H1 (cell line): ENCODE measurements around the gene BMERB1. TPM values are rescaled to one million over a fixed set of nuclear protein-coding genes. Genes with fewer than 3 reads are reported as not detected.

Experiments used
- SIRT6 ChIP-seq: IDR thresholded peaks from one replicate; pipeline ENCODE4 v1.7.1; 2012; ENCODE audit warnings: low read length, inconsistent platforms
- TEAD4 ChIP-seq: IDR thresholded peaks from 2 replicates; pipeline ENCODE4 v1.6.1; 2012; ENCODE audit warnings: low read depth, low read length, inconsistent platforms, mixed read lengths
- USF2 ChIP-seq: IDR thresholded peaks from 2 replicates; pipeline ENCODE4 v1.6.1; 2011; ENCODE audit warnings: low read length, improper control_type of control experiment
- polyA plus RNA-seq, 7 experiments: library from polyadenylated mRNA; depleted of rRNA in 3 of 7; stranded (reverse) in 5 of 7; unstranded in 2 of 7; fragments of >200 nt in 5 of 7; fragments of 200-250 nt in 2 of 7; gene quantifications; 1 replicate in 5 of 7; 2 replicates in 1 of 7; 4 replicates in 1 of 7; pipeline versions ENCODE4 v1.2.1 to v1.2.3, GENCODE V29; 2011 to 2013; ENCODE audit warnings: missing spikeins in 2 of 7, mixed read lengths in 2 of 7
- total RNA-seq: library from RNA; stranded (reverse); fragmentation: NEBNext Ultra II Directional; extraction: Animal tissue kit (Norgen Biotek cat#: 25700); gene quantifications from 2 replicates; pipeline ENCODE4 v1.2.1, GENCODE V29; 2021
- TF ChIP-seq, protein P1 (sequence below): IDR thresholded peaks from 2 replicates; pipeline ENCODE4 v1.6.1; 2012; ENCODE audit warnings: low read length, inconsistent platforms
- TF ChIP-seq, protein P2 (sequence below), 3 experiments: IDR thresholded peaks; 1 replicate in 2 of 3; 2 replicates in 1 of 3; pipeline versions ENCODE4 v1.5.1 to v1.6.1; 2011; ENCODE audit warnings: low read length in 3 of 3, mild to moderate bottlenecking in 3 of 3, inconsistent platforms in 2 of 3, low read depth in 1 of 3, moderate library complexity in 1 of 3; ENCODE audit not compliant: insufficient read depth in 1 of 3; ENCODE audit errors: control extremely low read depth in 1 of 3

The BMERB1 gene
- total and polyA plus RNA-seq, 2 of the 8 experiments (the other 6 are each of a cell fraction or from before 2014, with no cell fraction given): 23.5 to 27.1 TPM

GRCh38 chr16:15477802-15478201, 43.4 kb downstream of the BMERB1 start (continued):
- TF ChIP-seq, protein P1, sequence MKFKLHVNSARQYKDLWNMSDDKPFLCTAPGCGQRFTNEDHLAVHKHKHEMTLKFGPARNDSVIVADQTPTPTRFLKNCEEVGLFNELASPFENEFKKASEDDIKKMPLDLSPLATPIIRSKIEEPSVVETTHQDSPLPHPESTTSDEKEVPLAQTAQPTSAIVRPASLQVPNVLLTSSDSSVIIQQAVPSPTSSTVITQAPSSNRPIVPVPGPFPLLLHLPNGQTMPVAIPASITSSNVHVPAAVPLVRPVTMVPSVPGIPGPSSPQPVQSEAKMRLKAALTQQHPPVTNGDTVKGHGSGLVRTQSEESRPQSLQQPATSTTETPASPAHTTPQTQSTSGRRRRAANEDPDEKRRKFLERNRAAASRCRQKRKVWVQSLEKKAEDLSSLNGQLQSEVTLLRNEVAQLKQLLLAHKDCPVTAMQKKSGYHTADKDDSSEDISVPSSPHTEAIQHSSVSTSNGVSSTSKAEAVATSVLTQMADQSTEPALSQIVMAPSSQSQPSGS: no peak
- no peak for TF ChIP-seq TEAD4
- no peak for TF ChIP-seq USF2
- no peak for TF ChIP-seq SIRT6
- TF ChIP-seq, protein P2, sequence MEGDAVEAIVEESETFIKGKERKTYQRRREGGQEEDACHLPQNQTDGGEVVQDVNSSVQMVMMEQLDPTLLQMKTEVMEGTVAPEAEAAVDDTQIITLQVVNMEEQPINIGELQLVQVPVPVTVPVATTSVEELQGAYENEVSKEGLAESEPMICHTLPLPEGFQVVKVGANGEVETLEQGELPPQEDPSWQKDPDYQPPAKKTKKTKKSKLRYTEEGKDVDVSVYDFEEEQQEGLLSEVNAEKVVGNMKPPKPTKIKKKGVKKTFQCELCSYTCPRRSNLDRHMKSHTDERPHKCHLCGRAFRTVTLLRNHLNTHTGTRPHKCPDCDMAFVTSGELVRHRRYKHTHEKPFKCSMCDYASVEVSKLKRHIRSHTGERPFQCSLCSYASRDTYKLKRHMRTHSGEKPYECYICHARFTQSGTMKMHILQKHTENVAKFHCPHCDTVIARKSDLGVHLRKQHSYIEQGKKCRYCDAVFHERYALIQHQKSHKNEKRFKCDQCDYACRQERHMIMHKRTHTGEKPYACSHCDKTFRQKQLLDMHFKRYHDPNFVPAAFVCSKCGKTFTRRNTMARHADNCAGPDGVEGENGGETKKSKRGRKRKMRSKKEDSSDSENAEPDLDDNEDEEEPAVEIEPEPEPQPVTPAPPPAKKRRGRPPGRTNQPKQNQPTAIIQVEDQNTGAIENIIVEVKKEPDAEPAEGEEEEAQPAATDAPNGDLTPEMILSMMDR (IDR thresholded peaks at IDR 0.05; ENCODE audit: control extremely low read depth in 1 of 3, insufficient read depth in 1 of 3, low read depth in 1 of 3, low read length in 3 of 3): no peak
